ENCODE results near the gene NR2F2. TPM values are rescaled to one million over a fixed set of nuclear protein-coding genes. Genes with fewer than 3 reads are reported as not detected.
A peak's percentile ranks its signal among the peaks of the same experiment; 100 is the strongest.

NR2F2 gene
- total RNA-seq, 1 donor from 2014 or later, result 15.9 TPM

GRCh38 chr15:96334017-96334704, 3.7 kb downstream of the NR2F2 start:
- Mint-ChIP-seq H3K4me3 (ENCODE audit: unreplicated experiment) (peak overlapping the region; percentile 98), H3K36me3 (ENCODE audit: low read depth, unreplicated experiment) (peaks cover 31% of the 10 kb centered on the region), H3K27ac (ENCODE audit: unreplicated experiment) (no peak overlapping the region), H3K4me1 (ENCODE audit: unreplicated experiment) (peaks cover 40% of the 10 kb centered on the region), H3K9me3 (ENCODE audit: unreplicated experiment) (no peaks in the 10 kb centered on the region), H3K27me3 (ENCODE audit: unreplicated experiment) (peaks cover 30% of the 10 kb centered on the region)
- no peak for DNase-seq (ENCODE audit: low spot score)
- TF ChIP-seq, protein P1, sequence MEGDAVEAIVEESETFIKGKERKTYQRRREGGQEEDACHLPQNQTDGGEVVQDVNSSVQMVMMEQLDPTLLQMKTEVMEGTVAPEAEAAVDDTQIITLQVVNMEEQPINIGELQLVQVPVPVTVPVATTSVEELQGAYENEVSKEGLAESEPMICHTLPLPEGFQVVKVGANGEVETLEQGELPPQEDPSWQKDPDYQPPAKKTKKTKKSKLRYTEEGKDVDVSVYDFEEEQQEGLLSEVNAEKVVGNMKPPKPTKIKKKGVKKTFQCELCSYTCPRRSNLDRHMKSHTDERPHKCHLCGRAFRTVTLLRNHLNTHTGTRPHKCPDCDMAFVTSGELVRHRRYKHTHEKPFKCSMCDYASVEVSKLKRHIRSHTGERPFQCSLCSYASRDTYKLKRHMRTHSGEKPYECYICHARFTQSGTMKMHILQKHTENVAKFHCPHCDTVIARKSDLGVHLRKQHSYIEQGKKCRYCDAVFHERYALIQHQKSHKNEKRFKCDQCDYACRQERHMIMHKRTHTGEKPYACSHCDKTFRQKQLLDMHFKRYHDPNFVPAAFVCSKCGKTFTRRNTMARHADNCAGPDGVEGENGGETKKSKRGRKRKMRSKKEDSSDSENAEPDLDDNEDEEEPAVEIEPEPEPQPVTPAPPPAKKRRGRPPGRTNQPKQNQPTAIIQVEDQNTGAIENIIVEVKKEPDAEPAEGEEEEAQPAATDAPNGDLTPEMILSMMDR (IDR thresholded peaks at IDR 0.05; ENCODE audit: unreplicated experiment), result no peak

DNA sequence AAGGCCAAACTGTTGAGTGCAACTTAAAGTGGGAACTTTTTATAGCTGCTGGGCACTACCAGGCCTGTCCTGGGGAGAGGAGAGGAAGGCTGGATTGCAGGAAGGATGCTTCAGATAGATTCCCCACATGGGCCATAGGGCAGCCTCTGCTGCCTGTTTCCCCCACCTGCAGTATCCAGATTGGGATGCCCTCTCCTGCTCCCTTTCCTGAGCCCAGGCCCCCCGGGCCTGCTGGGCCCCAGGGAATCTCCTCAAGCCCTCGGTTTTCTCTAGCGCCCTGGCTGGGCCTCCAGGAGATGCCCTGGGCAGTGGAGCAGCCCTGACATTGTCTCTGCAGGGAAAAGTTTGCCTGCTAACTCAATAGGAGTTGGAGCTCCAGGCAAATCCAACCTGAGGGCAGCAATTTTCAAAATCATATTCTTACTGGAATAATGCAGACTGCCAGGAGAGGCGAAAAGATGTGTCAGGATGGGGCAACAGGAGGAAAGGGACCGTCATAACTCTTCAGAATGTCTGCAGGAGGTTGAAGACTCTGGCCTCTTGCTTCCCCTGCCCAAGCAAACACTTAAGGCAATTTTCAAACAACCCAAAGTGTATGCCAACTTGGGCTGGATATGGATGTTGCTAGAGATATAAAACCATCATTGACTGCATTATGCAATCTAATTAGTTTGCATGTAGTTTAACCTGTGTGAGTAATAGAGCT, 4.4 kb downstream of the NR2F2 start:
- H3K27me3 Mint-ChIP-seq (ENCODE audit: unreplicated experiment), result peaks cover 25% of the 10 kb centered on the region
- H3K4me3 Mint-ChIP-seq (ENCODE audit: unreplicated experiment), result peak overlapping the region; percentile 98
- TF ChIP-seq, protein P1 (IDR thresholded peaks at IDR 0.05; ENCODE audit: unreplicated experiment), result no peak
- H3K9me3 Mint-ChIP-seq (ENCODE audit: unreplicated experiment), result no peaks in the 10 kb centered on the region
- H3K27ac Mint-ChIP-seq (ENCODE audit: unreplicated experiment), result peak overlapping the region; percentile 16
- DNase-seq (ENCODE audit: low spot score), result no peak
- H3K36me3 Mint-ChIP-seq (ENCODE audit: low read depth, unreplicated experiment), result peaks cover 31% of the 10 kb centered on the region
- H3K4me1 Mint-ChIP-seq (ENCODE audit: unreplicated experiment), result peaks cover 40% of the 10 kb centered on the region

DNA sequence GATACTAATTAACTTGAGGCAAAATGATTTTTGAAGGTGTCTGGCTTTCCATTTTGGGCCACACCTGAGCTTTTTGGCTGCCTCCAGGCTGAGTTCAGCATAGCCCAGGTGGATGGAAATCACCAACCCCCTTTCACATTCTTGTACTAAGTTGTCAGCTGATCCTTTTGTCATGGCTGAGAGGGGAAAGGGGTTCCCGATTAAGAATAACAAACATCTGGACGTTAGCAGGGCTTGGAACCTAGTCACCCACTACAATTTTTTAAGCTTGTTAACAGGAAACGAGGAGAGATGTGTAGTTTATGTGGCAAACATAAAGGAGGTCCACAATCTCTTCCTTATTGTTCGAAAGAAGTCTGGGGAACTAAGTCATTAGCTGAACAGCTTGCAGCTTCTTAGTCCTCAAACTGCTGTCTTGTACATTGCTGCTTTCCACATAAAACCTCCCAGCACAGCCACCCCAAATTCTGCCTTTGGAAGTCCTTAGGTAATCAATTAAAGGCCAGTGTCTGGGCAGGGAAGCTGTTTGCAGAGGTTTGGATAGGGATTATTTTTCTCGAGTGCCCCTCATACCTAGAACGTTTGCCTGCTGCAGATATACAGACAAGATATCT, 5.0 kb downstream of the NR2F2 start:
- no peak overlapping the region for H3K27ac Mint-ChIP-seq (ENCODE audit: unreplicated experiment)
- peaks cover 29% of the 10 kb centered on the region for H3K27me3 Mint-ChIP-seq (ENCODE audit: unreplicated experiment)
- no peaks in the 10 kb centered on the region for H3K9me3 Mint-ChIP-seq (ENCODE audit: unreplicated experiment)
- H3K36me3 Mint-ChIP-seq (ENCODE audit: low read depth, unreplicated experiment), result peaks cover 31% of the 10 kb centered on the region
- peak overlapping the region; percentile 88 for H3K4me3 Mint-ChIP-seq (ENCODE audit: unreplicated experiment)
- TF ChIP-seq, protein P1 (IDR thresholded peaks at IDR 0.05; ENCODE audit: unreplicated experiment), result no peak
- no peak for DNase-seq (ENCODE audit: low spot score)
- peaks cover 46% of the 10 kb centered on the region for H3K4me1 Mint-ChIP-seq (ENCODE audit: unreplicated experiment)

- Mint-ChIP-seq H3K4me1 (ENCODE audit: unreplicated experiment) (peaks cover 48% of the 10 kb centered on the region), H3K27me3 (ENCODE audit: unreplicated experiment) (peaks cover 29% of the 10 kb centered on the region), H3K36me3 (ENCODE audit: low read depth, unreplicated experiment) (peaks cover 31% of the 10 kb centered on the region), H3K9me3 (ENCODE audit: unreplicated experiment) (no peaks in the 10 kb centered on the region), H3K4me3 (ENCODE audit: unreplicated experiment) (peak overlapping the region; percentile 88), H3K27ac (ENCODE audit: unreplicated experiment) (no peak overlapping the region)
- DNase-seq (ENCODE audit: low spot score), result no peak
- TF ChIP-seq, protein P1 (IDR thresholded peaks at IDR 0.05; ENCODE audit: unreplicated experiment), result no peak
These were observed 5.7 kb downstream of the NR2F2 start for GRCh38 chr15:96336108-96336595.
